ENCODE measurements around the gene MALSU1.

DNA sequence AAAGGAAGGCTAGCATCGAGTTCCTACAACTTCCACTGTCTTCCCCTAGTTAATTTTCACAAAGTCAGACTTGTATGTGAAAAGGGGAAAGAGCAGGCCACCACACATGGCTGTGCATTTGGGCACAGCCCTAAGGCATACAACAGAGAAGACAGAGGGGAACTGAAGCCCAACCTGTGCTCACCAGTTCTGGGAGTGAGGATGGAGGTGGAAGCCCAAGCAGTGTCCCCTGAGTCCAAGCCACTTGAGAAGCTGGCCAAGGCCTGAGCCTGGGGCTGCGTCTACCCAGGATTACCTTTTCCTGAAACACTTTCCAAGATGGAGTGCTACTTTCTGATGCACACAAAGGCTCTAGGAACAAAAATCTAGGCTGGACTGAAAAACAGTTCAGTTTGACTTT, 32.2 kb upstream of the MALSU1 start:
- TF ChIP-seq POLR2A (IDR thresholded peaks at IDR 0.05): no peak
- TF ChIP-seq, protein P1, sequence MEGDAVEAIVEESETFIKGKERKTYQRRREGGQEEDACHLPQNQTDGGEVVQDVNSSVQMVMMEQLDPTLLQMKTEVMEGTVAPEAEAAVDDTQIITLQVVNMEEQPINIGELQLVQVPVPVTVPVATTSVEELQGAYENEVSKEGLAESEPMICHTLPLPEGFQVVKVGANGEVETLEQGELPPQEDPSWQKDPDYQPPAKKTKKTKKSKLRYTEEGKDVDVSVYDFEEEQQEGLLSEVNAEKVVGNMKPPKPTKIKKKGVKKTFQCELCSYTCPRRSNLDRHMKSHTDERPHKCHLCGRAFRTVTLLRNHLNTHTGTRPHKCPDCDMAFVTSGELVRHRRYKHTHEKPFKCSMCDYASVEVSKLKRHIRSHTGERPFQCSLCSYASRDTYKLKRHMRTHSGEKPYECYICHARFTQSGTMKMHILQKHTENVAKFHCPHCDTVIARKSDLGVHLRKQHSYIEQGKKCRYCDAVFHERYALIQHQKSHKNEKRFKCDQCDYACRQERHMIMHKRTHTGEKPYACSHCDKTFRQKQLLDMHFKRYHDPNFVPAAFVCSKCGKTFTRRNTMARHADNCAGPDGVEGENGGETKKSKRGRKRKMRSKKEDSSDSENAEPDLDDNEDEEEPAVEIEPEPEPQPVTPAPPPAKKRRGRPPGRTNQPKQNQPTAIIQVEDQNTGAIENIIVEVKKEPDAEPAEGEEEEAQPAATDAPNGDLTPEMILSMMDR (IDR thresholded peaks at IDR 0.05): no peak

All from right lobe of liver (tissue), 4 donors.